ENCODE measurements around the gene CCDC30. TPM values are rescaled to one million over a fixed set of nuclear protein-coding genes. Genes with fewer than 3 reads are reported as not detected.
A peak's percentile ranks its signal among the peaks of the same experiment; 100 is the strongest.

The CCDC30 gene
- total and polyA plus RNA-seq, 9 of the 15 experiments (the other 6 are each of a cell fraction or from before 2014, with no cell fraction given), result 0.05 to 0.91 (median 0.24) TPM

- TF ChIP-seq HNRNPK (IDR thresholded peaks at IDR 0.05; ENCODE audit: low read depth, low read length, poor library complexity, severe bottlenecking) (no peak), SOX6 (IDR thresholded peaks at IDR 0.05) (peak; percentile 69), SMARCA4 (IDR thresholded peaks at IDR 0.05) (peak; percentile 66; the same call in 1 of the 2 replicates), EP400 (IDR thresholded peaks at IDR 0.05) (peak; percentile 99), ZNF395 (CRISPR knock-in tag; IDR thresholded peaks at IDR 0.05) (peak; percentile 74), POLR2AphosphoS2 (IDR thresholded peaks at IDR 0.05; ENCODE audit: low read length) (no peak), JUND (IDR thresholded peaks at IDR 0.05; ENCODE audit: borderline replicate concordance, low read depth, low read length) (peak; percentile 65), JUND (tag; IDR thresholded peaks at IDR 0.05; ENCODE audit: borderline replicate concordance, low read depth, low read length) (peak; percentile 32; the same call in 2 of the 3 replicates), ZNF134 (CRISPR knock-in tag; conservative IDR thresholded peaks at IDR 0.05) (no peak), CREB1 (IDR thresholded peaks at IDR 0.05) (peak; percentile 80), CREB1 (CRISPR knock-in tag; IDR thresholded peaks at IDR 0.05) (peak; percentile 90), CBFA2T3 (IDR thresholded peaks at IDR 0.05) (peak; percentile 73), XRCC4 (IDR thresholded peaks at IDR 0.05; ENCODE audit: extremely low read depth, insufficient read depth, insufficient read length) (no peak), ELF2 (CRISPR knock-in tag; IDR thresholded peaks at IDR 0.05) (peak; percentile 63), KDM5B (IDR thresholded peaks at IDR 0.05; ENCODE audit: insufficient replicate concordance, low read depth, low read length) (peak; percentile 94), SIRT6 (IDR thresholded peaks at IDR 0.05; ENCODE audit: low read depth, low read length) (no peak), ZMIZ1 (IDR thresholded peaks at IDR 0.05; ENCODE audit: low read depth in 2 of 2, low read length in 2 of 2) (0 out of 4 replicates have a peak, but pooled peaks of 1 of the 2 experiments have one; percentile 40), NFRKB (IDR thresholded peaks at IDR 0.05; ENCODE audit: low read depth) (peak; percentile 80), ZNF224 (CRISPR knock-in tag; IDR thresholded peaks at IDR 0.05) (no peak), ZFX (CRISPR knock-in tag; IDR thresholded peaks at IDR 0.05) (peak; percentile 64), COPS2 (conservative IDR thresholded peaks at IDR 0.05) (no peak), STAT6 (CRISPR knock-in tag; IDR thresholded peaks at IDR 0.05) (peak; percentile 87; the same call in 1 of the 2 replicates)
Measured at GRCh38 chr1:42657981-42658876, 195.1 kb downstream of the CCDC30 start, which contains the start of gene PPIH (continued).
